ENCODE data around the gene PSMB2.
A peak's percentile ranks its signal among the peaks of the same experiment; 100 is the strongest.

The PSMB2 gene

DNA sequence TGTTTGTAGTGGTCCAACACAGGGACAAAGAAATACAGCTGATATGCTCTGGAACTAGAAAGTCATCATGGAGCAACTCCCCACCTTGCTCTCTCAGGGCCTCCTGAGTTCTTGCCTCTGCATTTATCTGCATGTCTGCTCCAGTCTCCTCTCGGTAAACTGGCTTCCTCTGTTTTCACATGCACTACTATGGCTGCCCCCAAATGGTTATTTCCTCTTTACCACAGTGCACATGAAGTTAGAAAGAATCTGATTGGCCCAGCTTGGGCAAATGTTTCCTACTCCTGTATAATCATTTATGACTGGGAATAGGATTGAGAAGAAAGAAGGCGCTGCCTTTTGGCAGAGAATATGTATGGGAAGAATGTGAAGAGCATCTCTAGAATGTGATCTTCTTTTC lies 16.5 kb upstream of the PSMB2 start:
- no peaks in the 10 kb centered on the region for H3K27me3 ChIP-seq (ENCODE audit: insufficient read depth, poor library complexity, severe bottlenecking)
- no peak overlapping the region for H3K4me3 ChIP-seq (replicated peaks; ENCODE audit: insufficient read depth, low read length)
- DNase-seq (ENCODE audit: low read depth in 1 of 2, low spot score in 1 of 2) = peak in 1 of 2 experiments; percentile 14
- H3K27ac ChIP-seq (replicated peaks) = no peak overlapping the region
- TF ChIP-seq, protein P1, sequence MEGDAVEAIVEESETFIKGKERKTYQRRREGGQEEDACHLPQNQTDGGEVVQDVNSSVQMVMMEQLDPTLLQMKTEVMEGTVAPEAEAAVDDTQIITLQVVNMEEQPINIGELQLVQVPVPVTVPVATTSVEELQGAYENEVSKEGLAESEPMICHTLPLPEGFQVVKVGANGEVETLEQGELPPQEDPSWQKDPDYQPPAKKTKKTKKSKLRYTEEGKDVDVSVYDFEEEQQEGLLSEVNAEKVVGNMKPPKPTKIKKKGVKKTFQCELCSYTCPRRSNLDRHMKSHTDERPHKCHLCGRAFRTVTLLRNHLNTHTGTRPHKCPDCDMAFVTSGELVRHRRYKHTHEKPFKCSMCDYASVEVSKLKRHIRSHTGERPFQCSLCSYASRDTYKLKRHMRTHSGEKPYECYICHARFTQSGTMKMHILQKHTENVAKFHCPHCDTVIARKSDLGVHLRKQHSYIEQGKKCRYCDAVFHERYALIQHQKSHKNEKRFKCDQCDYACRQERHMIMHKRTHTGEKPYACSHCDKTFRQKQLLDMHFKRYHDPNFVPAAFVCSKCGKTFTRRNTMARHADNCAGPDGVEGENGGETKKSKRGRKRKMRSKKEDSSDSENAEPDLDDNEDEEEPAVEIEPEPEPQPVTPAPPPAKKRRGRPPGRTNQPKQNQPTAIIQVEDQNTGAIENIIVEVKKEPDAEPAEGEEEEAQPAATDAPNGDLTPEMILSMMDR (IDR thresholded peaks at IDR 0.05; ENCODE audit: insufficient read depth, low read length) = no peak
- TF ChIP-seq, protein P2, sequence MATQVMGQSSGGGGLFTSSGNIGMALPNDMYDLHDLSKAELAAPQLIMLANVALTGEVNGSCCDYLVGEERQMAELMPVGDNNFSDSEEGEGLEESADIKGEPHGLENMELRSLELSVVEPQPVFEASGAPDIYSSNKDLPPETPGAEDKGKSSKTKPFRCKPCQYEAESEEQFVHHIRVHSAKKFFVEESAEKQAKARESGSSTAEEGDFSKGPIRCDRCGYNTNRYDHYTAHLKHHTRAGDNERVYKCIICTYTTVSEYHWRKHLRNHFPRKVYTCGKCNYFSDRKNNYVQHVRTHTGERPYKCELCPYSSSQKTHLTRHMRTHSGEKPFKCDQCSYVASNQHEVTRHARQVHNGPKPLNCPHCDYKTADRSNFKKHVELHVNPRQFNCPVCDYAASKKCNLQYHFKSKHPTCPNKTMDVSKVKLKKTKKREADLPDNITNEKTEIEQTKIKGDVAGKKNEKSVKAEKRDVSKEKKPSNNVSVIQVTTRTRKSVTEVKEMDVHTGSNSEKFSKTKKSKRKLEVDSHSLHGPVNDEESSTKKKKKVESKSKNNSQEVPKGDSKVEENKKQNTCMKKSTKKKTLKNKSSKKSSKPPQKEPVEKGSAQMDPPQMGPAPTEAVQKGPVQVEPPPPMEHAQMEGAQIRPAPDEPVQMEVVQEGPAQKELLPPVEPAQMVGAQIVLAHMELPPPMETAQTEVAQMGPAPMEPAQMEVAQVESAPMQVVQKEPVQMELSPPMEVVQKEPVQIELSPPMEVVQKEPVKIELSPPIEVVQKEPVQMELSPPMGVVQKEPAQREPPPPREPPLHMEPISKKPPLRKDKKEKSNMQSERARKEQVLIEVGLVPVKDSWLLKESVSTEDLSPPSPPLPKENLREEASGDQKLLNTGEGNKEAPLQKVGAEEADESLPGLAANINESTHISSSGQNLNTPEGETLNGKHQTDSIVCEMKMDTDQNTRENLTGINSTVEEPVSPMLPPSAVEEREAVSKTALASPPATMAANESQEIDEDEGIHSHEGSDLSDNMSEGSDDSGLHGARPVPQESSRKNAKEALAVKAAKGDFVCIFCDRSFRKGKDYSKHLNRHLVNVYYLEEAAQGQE (IDR thresholded peaks at IDR 0.05; ENCODE audit: insufficient replicate concordance, low read depth) = no peak
- TF ChIP-seq POLR2AphosphoS5 (IDR thresholded peaks at IDR 0.05; ENCODE audit: low read depth) = no peak
- no peak for TF ChIP-seq SPI1 (IDR thresholded peaks at IDR 0.05; ENCODE audit: borderline replicate concordance, low read depth)
- TF ChIP-seq GABPA (IDR thresholded peaks at IDR 0.05; ENCODE audit: low read depth) = no peak

DNA sequence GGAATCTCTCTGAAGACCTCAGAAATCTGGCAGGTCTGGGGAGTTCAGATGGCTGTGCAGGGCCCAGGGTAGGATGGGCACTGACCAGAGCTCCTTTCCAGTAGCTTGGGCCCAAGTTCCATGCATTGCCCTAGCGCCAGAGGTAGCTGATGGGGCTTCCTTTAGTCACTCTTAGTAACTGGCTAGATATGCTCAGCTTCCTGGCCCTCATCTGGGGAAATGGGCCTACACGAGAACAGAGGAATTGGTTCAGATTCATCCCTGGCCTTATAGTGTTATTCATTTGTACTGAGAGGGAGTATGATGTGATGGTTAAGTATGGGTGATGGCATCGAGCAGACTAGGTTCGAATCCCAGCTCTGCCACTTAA lies 15.5 kb upstream of the PSMB2 start:
- H3K27me3 ChIP-seq (ENCODE audit: insufficient read depth, poor library complexity, severe bottlenecking) = peaks cover 5% of the 10 kb centered on the region
- no peak for TF ChIP-seq SPI1 (IDR thresholded peaks at IDR 0.05; ENCODE audit: borderline replicate concordance, low read depth)
- TF ChIP-seq, protein P2 (IDR thresholded peaks at IDR 0.05; ENCODE audit: insufficient replicate concordance, low read depth) = no peak
- TF ChIP-seq, protein P1 (IDR thresholded peaks at IDR 0.05; ENCODE audit: insufficient read depth, low read length) = no peak
- no peak for TF ChIP-seq POLR2AphosphoS5 (IDR thresholded peaks at IDR 0.05; ENCODE audit: low read depth)
- TF ChIP-seq GABPA (IDR thresholded peaks at IDR 0.05; ENCODE audit: low read depth) = no peak
- DNase-seq (ENCODE audit: low read depth in 1 of 2, low spot score in 1 of 2) = no peak
- H3K27ac ChIP-seq (replicated peaks) = no peak overlapping the region
- no peak overlapping the region for H3K4me3 ChIP-seq (replicated peaks; ENCODE audit: insufficient read depth, low read length)

DNA sequence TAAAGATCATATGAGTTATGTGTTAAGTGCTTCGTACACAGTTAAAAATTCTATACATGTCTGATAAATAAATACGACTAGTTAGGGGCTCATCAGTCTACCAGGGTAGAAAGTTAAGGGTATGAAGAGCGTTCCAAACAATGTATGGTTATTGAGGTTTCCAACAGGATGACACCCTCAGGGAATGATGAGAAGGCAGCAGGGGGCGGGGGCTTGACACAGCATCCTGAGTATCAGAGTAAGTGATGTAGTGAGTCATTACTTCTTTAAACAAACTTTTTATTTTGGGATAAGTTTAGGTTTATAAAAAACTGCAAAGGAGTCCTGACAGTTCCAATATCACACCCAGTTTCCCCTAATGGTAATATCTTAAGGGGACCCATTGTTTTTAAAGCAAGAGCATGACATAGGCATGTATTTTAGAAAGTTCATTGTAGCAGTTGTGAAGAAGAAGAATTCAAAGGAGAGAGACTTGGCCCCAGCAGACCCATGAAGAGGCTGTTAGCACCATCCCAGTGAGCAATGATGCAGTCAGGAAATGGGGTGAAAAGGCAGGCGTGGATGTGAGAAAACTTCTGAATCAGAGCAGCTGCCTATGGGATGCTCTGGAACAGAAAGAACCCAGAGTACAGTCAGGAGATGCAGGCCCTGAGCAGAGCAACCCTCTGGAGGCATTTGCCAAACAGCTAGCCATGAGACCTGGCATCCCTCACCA lies 15.0 kb upstream of the PSMB2 start:
- Histone ChIP-seq H3K4me3 (replicated peaks; ENCODE audit: insufficient read depth, low read length) (no peak overlapping the region), H3K27me3 (ENCODE audit: insufficient read depth, poor library complexity, severe bottlenecking) (peaks cover 5% of the 10 kb centered on the region), H3K27ac (replicated peaks) (no peak overlapping the region)
- no peak for DNase-seq (ENCODE audit: low read depth in 1 of 2, low spot score in 1 of 2)
- TF ChIP-seq, protein P1 (IDR thresholded peaks at IDR 0.05; ENCODE audit: insufficient read depth, low read length) = no peak
- TF ChIP-seq POLR2AphosphoS5 (IDR thresholded peaks at IDR 0.05; ENCODE audit: low read depth) (no peak), SPI1 (IDR thresholded peaks at IDR 0.05; ENCODE audit: borderline replicate concordance, low read depth) (no peak), GABPA (IDR thresholded peaks at IDR 0.05; ENCODE audit: low read depth) (no peak)
- TF ChIP-seq, protein P2 (IDR thresholded peaks at IDR 0.05; ENCODE audit: insufficient replicate concordance, low read depth) = no peak

All from HL-60 (cell line).